HUES6 (cell line): ENCODE data around the gene SDK1.

Experiments
- H3K27ac ChIP-seq: 2 replicates; pipeline ENCODE4 v1.7.0; 2013; ENCODE audit warnings: low read depth, mild to moderate bottlenecking, low read length, inconsistent platforms
- H3K27me3 ChIP-seq: 2 replicates; pipeline ENCODE4 v1.6.1; 2013; ENCODE audit warnings: low read length; ENCODE audit not compliant: control insufficient read depth, insufficient read depth
- H3K36me3 ChIP-seq: 2 replicates; pipeline ENCODE4 v1.6.1; 2013; ENCODE audit warnings: low read length; ENCODE audit not compliant: control insufficient read depth, insufficient read depth
- H3K4me1 ChIP-seq: 2 replicates; pipeline ENCODE4 v1.6.1; 2013; ENCODE audit warnings: low read length; ENCODE audit not compliant: control insufficient read depth, insufficient read depth
- H3K4me3 ChIP-seq: 2 replicates; pipeline ENCODE4 v1.5.1; 2013; ENCODE audit warnings: low read depth, low read length
- H3K9ac ChIP-seq: one replicate; pipeline ENCODE4 v1.6.1; 2013; ENCODE audit warnings: mild to moderate bottlenecking, low read length
- H3K9me3 ChIP-seq: 2 replicates; pipeline ENCODE4 v1.6.1; 2013; ENCODE audit warnings: low read depth, low read length; ENCODE audit not compliant: control insufficient read depth, insufficient read depth

SDK1 gene

DNA sequence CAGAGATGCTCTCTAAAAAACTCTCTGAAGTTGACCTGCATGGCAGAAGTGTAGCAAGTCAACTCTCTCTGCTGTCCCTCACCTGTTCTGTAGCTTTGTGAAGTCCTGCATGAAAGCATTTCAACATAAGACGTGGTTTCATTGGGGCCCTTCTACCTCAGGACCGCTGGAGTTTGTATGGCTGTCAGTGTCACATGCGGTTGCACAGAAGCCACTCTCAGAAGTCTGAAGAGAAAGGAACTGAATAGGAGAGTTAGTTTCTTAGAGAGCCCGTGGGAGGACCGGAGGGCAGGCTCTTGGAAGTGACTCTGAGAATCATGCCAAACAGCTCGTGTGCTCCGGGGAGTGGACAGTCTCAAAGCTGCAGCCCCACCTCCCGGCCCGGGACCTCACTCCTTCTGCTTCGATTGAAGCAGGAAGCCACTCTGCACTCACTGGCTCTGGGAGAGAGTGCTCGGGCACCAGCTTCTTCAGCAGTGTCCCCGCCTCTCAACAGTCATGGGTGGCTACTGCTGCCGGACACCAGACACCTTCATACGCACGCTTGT, 486.7 kb downstream of the SDK1 start:
- H3K9me3 ChIP-seq = no peaks in the 10 kb centered on the region
- H3K27me3 ChIP-seq = no peaks in the 10 kb centered on the region

GRCh38 chr7:3790803-3791202, 489.8 kb downstream of the SDK1 start:
- H3K4me3 ChIP-seq = no peak overlapping the region
- no peaks in the 10 kb centered on the region for H3K4me1 ChIP-seq
- H3K27ac ChIP-seq = no peak overlapping the region
- no peaks in the 10 kb centered on the region for H3K9me3 ChIP-seq
- no peak overlapping the region for H3K9ac ChIP-seq
- no peaks in the 10 kb centered on the region for H3K27me3 ChIP-seq
- no peaks in the 10 kb centered on the region for H3K36me3 ChIP-seq

More for the DNA sequence above, 486.7 kb downstream of the SDK1 start:
- Histone ChIP-seq H3K27ac (no peak overlapping the region), H3K9ac (no peak overlapping the region), H3K36me3 (no peaks in the 10 kb centered on the region), H3K4me1 (no peaks in the 10 kb centered on the region), H3K4me3 (no peak overlapping the region)

DNA sequence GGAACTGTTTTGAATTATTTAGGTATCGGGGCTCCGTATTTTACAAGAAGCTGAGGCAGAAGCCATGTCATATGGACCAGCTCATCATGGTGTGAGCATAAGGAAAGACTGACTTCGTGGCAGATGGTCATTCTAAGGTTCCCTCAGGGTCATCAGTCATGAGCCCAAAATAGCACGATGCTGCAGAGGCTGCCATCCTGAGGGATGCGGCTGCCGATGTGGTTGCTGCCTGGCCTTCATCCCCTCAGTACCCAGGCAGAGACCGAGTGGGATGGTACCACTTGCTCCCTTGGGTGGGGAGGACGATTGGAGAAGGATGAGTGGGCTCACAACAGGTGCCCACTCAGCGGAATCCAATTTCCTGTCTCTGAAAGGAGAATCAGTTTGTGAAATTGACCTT, 490.3 kb downstream of the SDK1 start:
- Histone ChIP-seq H3K4me3 (no peak overlapping the region), H3K9me3 (no peaks in the 10 kb centered on the region), H3K27me3 (no peaks in the 10 kb centered on the region), H3K4me1 (no peaks in the 10 kb centered on the region), H3K36me3 (no peaks in the 10 kb centered on the region), H3K9ac (no peak overlapping the region), H3K27ac (no peak overlapping the region)

- H3K27ac ChIP-seq = no peak overlapping the region
- H3K4me3 ChIP-seq = no peak overlapping the region
- H3K27me3 ChIP-seq = no peaks in the 10 kb centered on the region
- H3K9ac ChIP-seq = no peak overlapping the region
- H3K4me1 ChIP-seq = no peaks in the 10 kb centered on the region
- H3K36me3 ChIP-seq = no peaks in the 10 kb centered on the region
- H3K9me3 ChIP-seq = no peaks in the 10 kb centered on the region
Observed at GRCh38 chr7:3795141-3795540, 494.1 kb downstream of the SDK1 start.

- no peak overlapping the region for H3K4me3 ChIP-seq
- no peaks in the 10 kb centered on the region for H3K36me3 ChIP-seq
- no peaks in the 10 kb centered on the region for H3K4me1 ChIP-seq
- H3K27me3 ChIP-seq = no peaks in the 10 kb centered on the region
- H3K9ac ChIP-seq = no peak overlapping the region
- no peaks in the 10 kb centered on the region for H3K9me3 ChIP-seq
- H3K27ac ChIP-seq = no peak overlapping the region
Observed at GRCh38 chr7:3795781-3796180, 494.7 kb downstream of the SDK1 start.

- Histone ChIP-seq H3K4me1 (peaks cover 2% of the 10 kb centered on the region; the same call in 1 of the 2 replicates), H3K27me3 (no peaks in the 10 kb centered on the region), H3K36me3 (no peaks in the 10 kb centered on the region), H3K4me3 (no peak overlapping the region), H3K9ac (no peak overlapping the region), H3K9me3 (no peaks in the 10 kb centered on the region), H3K27ac (no peak overlapping the region)
Observed at GRCh38 chr7:3805151-3805550, 504.1 kb downstream of the SDK1 start.

DNA sequence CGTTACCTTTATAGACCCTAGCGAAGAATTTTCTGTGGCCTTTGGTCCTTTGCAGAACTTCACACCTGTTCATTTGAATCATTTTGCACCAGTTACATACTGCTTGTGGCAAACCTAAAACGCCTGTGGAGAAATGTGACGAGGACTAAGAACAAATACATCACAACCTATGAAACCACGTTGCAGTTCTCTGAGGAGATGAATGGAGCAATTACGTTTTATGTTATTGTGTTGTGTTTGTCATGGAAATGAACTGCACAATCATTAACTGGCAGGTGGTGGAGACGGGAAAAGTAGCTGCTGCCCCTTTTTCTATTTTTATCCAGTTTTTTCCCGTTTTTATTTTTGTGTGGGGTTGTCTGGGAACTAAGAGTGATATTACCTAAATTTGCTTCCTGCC, 505.5 kb downstream of the SDK1 start:
- Histone ChIP-seq H3K4me1 (peaks cover 4% of the 10 kb centered on the region; the same call in 1 of the 2 replicates), H3K36me3 (no peaks in the 10 kb centered on the region), H3K9ac (no peak overlapping the region), H3K27ac (no peak overlapping the region), H3K27me3 (no peaks in the 10 kb centered on the region), H3K9me3 (no peaks in the 10 kb centered on the region), H3K4me3 (no peak overlapping the region)

DNA sequence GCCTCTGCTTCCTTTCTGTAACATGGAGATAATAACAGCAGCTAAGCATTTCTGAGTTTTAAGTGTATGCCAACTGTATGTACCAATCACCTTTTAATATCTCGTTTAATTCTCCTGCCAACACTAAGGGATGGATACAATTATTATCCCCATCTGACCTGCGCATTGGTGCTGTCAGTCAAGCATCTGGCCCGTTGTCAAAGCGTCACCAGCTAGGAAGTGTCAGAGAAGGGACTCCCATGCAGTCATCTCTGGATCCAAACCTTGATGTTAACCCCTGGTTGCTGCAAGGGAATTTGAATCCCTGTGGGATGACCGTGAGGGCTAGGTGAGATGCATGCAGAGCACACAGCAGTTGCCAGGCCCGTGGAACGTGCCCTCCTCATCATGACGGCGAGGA, 506.8 kb downstream of the SDK1 start:
- Histone ChIP-seq H3K27me3 (no peaks in the 10 kb centered on the region), H3K4me1 (peaks cover 4% of the 10 kb centered on the region; the same call in 1 of the 2 replicates), H3K9me3 (no peaks in the 10 kb centered on the region), H3K4me3 (no peak overlapping the region), H3K27ac (no peak overlapping the region), H3K36me3 (no peaks in the 10 kb centered on the region), H3K9ac (no peak overlapping the region)

- Histone ChIP-seq H3K4me3 (no peak overlapping the region), H3K9ac (no peak overlapping the region), H3K9me3 (no peaks in the 10 kb centered on the region), H3K27me3 (no peaks in the 10 kb centered on the region), H3K27ac (no peak overlapping the region), H3K4me1 (peaks cover 16% of the 10 kb centered on the region), H3K36me3 (no peaks in the 10 kb centered on the region)
Observed at GRCh38 chr7:3821488-3821887, 520.4 kb downstream of the SDK1 start.

DNA sequence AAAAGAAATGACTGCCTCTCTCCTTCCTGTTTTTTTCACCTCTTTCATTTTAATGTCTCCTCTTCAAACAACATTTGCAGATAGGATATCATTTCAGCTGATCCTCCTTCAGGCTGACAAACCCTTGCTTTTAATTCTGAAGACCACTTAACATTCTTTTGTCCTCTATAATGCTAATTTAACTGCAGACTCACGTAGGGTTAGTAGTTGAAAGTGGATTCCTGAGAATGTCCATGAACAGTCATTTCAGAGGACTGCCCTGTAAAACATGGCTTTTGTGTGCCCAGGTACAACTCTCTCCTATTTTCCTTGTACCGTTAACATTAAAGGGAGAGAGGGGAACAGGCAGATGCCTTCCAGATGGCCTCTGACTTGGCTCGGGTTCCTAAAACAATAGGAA, 524.4 kb downstream of the SDK1 start:
- Histone ChIP-seq H3K9ac (no peak overlapping the region), H3K36me3 (no peaks in the 10 kb centered on the region), H3K27ac (no peak overlapping the region), H3K27me3 (no peaks in the 10 kb centered on the region), H3K4me3 (no peak overlapping the region), H3K4me1 (peaks cover 16% of the 10 kb centered on the region), H3K9me3 (no peaks in the 10 kb centered on the region)

DNA sequence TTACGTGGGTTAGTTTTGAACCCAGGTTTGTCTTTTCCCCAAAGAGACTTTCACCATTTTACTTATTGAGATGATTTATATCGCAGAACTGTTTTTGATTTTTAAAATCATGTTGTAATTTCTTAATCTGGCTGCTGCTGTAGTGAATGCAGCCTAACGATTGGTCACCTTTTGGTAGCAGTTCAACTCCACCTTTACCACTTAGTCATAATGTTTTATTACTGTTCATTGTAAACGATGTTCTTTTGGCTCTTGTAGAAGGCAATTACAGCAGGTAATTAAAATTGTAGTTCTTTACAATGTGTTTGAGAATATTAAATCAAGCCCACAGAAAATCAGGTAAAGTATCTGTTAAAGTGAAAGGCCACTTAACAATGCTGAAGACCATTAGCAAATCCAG, 531.1 kb downstream of the SDK1 start:
- Histone ChIP-seq H3K36me3 (no peaks in the 10 kb centered on the region), H3K27me3 (no peaks in the 10 kb centered on the region)

GRCh38 chr7:3835109-3835508, 534.1 kb downstream of the SDK1 start:
- H3K9ac ChIP-seq = no peak overlapping the region
- no peaks in the 10 kb centered on the region for H3K4me1 ChIP-seq
- no peak overlapping the region for H3K4me3 ChIP-seq
- no peak overlapping the region for H3K27ac ChIP-seq
- no peaks in the 10 kb centered on the region for H3K27me3 ChIP-seq
- no peaks in the 10 kb centered on the region for H3K36me3 ChIP-seq
- no peaks in the 10 kb centered on the region for H3K9me3 ChIP-seq

More for the DNA sequence above, 531.1 kb downstream of the SDK1 start:
- H3K9ac ChIP-seq = no peak overlapping the region
- H3K27ac ChIP-seq = no peak overlapping the region
- H3K9me3 ChIP-seq = no peaks in the 10 kb centered on the region
- H3K4me3 ChIP-seq = no peak overlapping the region
- no peaks in the 10 kb centered on the region for H3K4me1 ChIP-seq
